HepG2 (cell line): Measurements from ENCODE around the gene TMEM253. TPM values are rescaled to one million over a fixed set of nuclear protein-coding genes. Genes with fewer than 3 reads are reported as not detected.

Source experiments
- AGO2 ChIP-seq: fragments of 200-400 bp; formaldehyde crosslinking; optimal IDR thresholded peaks from 2 replicates; pipeline ENCODE3; 2017; ENCODE audit warnings: mild to moderate bottlenecking, low read depth, low read length, moderate library complexity
- ARNT2 ChIP-seq: sonication (generic); formaldehyde crosslinking; IDR thresholded peaks from 2 replicates; pipeline ENCODE4 v1.8.0; 2022; ENCODE audit warnings: mild to moderate bottlenecking, low read depth, missing genetic modification reagents, moderate library complexity
- FOXJ3 ChIP-seq: sonication (generic); formaldehyde crosslinking; IDR thresholded peaks from 2 replicates; pipeline ENCODE4 v1.4.0; 2020; ENCODE audit warnings: missing genetic modification reagents, mild to moderate bottlenecking, borderline replicate concordance
- FOXK1 ChIP-seq: sonication (generic); formaldehyde crosslinking; IDR thresholded peaks from 2 replicates; pipeline ENCODE4 v1.4.0; 2020; ENCODE audit warnings: low read depth, missing genetic modification reagents, borderline replicate concordance
- NR2F6 ChIP-seq, 2 experiments: IDR thresholded peaks; 2 replicates each; pipeline ENCODE4 v1.6.1; 2016; ENCODE audit warnings: antibody characterized with exemption in 1 of 2, mild to moderate bottlenecking in 1 of 2
- RFX1 ChIP-seq: fragments of 450-650 bp; IDR thresholded peaks from 2 replicates; pipeline ENCODE4 v1.6.1; 2017
- RXRA ChIP-seq: sonication (generic); formaldehyde crosslinking; IDR thresholded peaks from 2 replicates; pipeline ENCODE4 v1.5.1; 2020; ENCODE audit warnings: missing genetic modification reagents
- SYNCRIP ChIP-seq: fragments of 200-400 bp; formaldehyde crosslinking; IDR thresholded peaks from 2 replicates; pipeline ENCODE4 v1.6.1; 2018; ENCODE audit warnings: mild to moderate bottlenecking, low read depth, low read length; ENCODE audit not compliant: insufficient read depth
- ZNF350 ChIP-seq: sonication (generic); formaldehyde crosslinking; IDR thresholded peaks from 2 replicates; pipeline ENCODE4 v1.4.0; 2020; ENCODE audit warnings: mild to moderate bottlenecking, low read depth, missing genetic modification reagents, borderline replicate concordance
- ZNF768 ChIP-seq: sonication (generic); formaldehyde crosslinking; IDR thresholded peaks from 2 replicates; pipeline ENCODE4 v1.4.0; 2020; ENCODE audit warnings: missing genetic modification reagents
- ZZZ3 ChIP-seq: sonication (generic); formaldehyde crosslinking; IDR thresholded peaks from 2 replicates; pipeline ENCODE4 v1.4.0; 2020; ENCODE audit warnings: missing genetic modification reagents, mild to moderate bottlenecking, borderline replicate concordance
- polyA plus RNA-seq, 8 experiments: library from polyadenylated mRNA; depleted of rRNA in 3 of 8; stranded (reverse) in 7 of 8; unstranded in 1 of 8; fragments of >200 nt; fragmentation: Illumina TruSeq in 4 of 8; extraction: Trizol in 4 of 8; gene quantifications; 2 replicates each; pipeline versions ENCODE4 v1.2.1 to v1.2.3, GENCODE V29; 2011 to 2016; ENCODE audit warnings: low read depth in 4 of 8, missing spikeins in 1 of 8, mixed read lengths in 1 of 8; ENCODE audit not compliant: insufficient read depth in 1 of 8
- total RNA-seq, 5 experiments: library from RNA; depleted of rRNA; stranded (reverse); fragments of >200 nt; fragmentation: Illumina TruSeq; extraction: Trizol; gene quantifications; 2 replicates each; pipeline ENCODE4 v1.2.3, GENCODE V29; 2016; ENCODE audit warnings: low read depth in 1 of 5
- TF ChIP-seq, protein P1 (sequence below): sonication (generic); formaldehyde crosslinking; IDR thresholded peaks from 2 replicates; pipeline ENCODE4 v1.9.0; 2022; ENCODE audit warnings: missing genetic modification reagents, mild to moderate bottlenecking, borderline replicate concordance
- TF ChIP-seq, protein P2 (sequence below): sonication (generic); formaldehyde crosslinking; IDR thresholded peaks from 2 replicates; pipeline ENCODE4 v1.5.0; 2020; ENCODE audit warnings: mild to moderate bottlenecking, missing genetic modification reagents, borderline replicate concordance
- TF ChIP-seq, protein P3 (sequence below): sonication (generic); formaldehyde crosslinking; IDR thresholded peaks from 2 replicates; pipeline ENCODE4 v1.4.0; 2020; ENCODE audit warnings: mild to moderate bottlenecking, missing genetic modification reagents
- TF ChIP-seq, protein P4 (sequence below): sonication (generic); formaldehyde crosslinking; IDR thresholded peaks from 2 replicates; pipeline ENCODE4 v1.8.1; 2023; ENCODE audit warnings: mild to moderate bottlenecking, missing genetic modification reagents
- TF ChIP-seq, protein P5 (sequence below): sonication (generic); IDR thresholded peaks from 2 replicates; pipeline ENCODE4 v1.6.1; 2016; ENCODE audit warnings: low read depth, borderline replicate concordance

TMEM253 gene
- total and polyA plus RNA-seq, 2 of the 13 experiments (the other 11 are each of a cell fraction or from before 2014, with no cell fraction given), result 0.29 to 0.45 TPM

DNA sequence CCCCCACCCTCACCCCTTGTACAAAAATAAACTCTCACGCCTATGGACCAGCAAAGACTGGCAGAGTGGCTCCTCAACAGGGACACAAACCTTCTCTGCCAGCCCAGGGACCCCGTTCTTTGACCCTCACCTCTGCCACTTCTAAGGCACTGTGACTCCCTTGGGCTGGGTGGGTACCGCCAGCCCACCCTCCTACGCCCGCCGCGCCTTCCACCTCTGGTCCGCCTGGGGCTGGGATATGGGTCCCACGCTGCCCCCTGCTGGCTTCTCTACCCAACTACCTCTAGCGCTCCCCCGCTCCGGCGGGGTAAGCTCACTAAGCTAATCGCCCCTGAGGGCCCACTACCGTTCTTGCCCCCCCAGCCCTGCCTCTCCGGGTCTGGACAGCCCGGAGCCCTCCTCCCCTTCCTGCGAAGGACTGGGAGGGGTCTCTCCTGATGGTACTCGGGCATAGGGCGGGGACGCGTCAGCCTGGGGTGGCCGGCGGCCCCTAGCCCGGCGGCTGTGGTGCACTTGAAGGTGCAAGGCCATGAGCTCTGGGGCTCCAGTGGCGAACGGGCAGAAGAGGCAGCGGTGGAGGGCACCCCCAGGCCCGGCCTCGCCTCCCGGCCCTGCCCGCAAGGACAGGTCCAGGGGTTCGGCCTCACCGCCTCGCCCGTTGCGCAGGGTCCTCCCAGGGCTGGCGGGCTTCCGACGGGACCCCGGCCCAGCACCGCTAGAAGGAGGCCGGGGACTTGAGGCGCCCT, 10.5 kb upstream of the TMEM253 start (continued):
- TF ChIP-seq, protein P1, sequence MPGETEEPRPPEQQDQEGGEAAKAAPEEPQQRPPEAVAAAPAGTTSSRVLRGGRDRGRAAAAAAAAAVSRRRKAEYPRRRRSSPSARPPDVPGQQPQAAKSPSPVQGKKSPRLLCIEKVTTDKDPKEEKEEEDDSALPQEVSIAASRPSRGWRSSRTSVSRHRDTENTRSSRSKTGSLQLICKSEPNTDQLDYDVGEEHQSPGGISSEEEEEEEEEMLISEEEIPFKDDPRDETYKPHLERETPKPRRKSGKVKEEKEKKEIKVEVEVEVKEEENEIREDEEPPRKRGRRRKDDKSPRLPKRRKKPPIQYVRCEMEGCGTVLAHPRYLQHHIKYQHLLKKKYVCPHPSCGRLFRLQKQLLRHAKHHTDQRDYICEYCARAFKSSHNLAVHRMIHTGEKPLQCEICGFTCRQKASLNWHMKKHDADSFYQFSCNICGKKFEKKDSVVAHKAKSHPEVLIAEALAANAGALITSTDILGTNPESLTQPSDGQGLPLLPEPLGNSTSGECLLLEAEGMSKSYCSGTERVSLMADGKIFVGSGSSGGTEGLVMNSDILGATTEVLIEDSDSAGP (CRISPR knock-in tag), result peak; percentile 78; the same call in 1 of the 2 replicates
- no peak for TF ChIP-seq NR2F6 (IDR thresholded peaks at IDR 0.05)
- TF ChIP-seq NR2F6 (CRISPR knock-in tag; IDR thresholded peaks at IDR 0.05), result no peak
- TF ChIP-seq, protein P2, sequence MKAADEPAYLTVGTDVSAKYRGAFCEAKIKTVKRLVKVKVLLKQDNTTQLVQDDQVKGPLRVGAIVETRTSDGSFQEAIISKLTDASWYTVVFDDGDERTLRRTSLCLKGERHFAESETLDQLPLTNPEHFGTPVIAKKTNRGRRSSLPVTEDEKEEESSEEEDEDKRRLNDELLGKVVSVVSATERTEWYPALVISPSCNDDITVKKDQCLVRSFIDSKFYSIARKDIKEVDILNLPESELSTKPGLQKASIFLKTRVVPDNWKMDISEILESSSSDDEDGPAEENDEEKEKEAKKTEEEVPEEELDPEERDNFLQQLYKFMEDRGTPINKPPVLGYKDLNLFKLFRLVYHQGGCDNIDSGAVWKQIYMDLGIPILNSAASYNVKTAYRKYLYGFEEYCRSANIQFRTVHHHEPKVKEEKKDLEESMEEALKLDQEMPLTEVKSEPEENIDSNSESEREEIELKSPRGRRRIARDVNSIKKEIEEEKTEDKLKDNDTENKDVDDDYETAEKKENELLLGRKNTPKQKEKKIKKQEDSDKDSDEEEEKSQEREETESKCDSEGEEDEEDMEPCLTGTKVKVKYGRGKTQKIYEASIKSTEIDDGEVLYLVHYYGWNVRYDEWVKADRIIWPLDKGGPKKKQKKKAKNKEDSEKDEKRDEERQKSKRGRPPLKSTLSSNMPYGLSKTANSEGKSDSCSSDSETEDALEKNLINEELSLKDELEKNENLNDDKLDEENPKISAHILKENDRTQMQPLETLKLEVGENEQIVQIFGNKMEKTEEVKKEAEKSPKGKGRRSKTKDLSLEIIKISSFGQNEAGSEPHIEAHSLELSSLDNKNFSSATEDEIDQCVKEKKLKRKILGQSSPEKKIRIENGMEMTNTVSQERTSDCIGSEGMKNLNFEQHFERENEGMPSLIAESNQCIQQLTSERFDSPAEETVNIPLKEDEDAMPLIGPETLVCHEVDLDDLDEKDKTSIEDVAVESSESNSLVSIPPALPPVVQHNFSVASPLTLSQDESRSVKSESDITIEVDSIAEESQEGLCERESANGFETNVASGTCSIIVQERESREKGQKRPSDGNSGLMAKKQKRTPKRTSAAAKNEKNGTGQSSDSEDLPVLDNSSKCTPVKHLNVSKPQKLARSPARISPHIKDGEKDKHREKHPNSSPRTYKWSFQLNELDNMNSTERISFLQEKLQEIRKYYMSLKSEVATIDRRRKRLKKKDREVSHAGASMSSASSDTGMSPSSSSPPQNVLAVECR (CRISPR knock-in tag), result 0 out of 2 replicates have a peak, but pooled peaks have one; percentile 27
- TF ChIP-seq RFX1, result no peak
- TF ChIP-seq FOXJ3 (CRISPR knock-in tag), result no peak
- TF ChIP-seq ZNF350 (CRISPR knock-in tag), result no peak
- peak; percentile 98 for TF ChIP-seq AGO2
- TF ChIP-seq, protein P3, sequence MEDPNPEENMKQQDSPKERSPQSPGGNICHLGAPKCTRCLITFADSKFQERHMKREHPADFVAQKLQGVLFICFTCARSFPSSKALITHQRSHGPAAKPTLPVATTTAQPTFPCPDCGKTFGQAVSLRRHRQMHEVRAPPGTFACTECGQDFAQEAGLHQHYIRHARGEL (CRISPR knock-in tag), result peak; percentile 64; the same call in 1 of the 2 replicates
- TF ChIP-seq, protein P4, sequence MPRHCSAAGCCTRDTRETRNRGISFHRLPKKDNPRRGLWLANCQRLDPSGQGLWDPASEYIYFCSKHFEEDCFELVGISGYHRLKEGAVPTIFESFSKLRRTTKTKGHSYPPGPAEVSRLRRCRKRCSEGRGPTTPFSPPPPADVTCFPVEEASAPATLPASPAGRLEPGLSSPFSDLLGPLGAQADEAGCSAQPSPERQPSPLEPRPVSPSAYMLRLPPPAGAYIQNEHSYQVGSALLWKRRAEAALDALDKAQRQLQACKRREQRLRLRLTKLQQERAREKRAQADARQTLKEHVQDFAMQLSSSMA (CRISPR knock-in tag), result no peak
- TF ChIP-seq FOXK1 (CRISPR knock-in tag), result no peak
- TF ChIP-seq ARNT2 (CRISPR knock-in tag), result no peak
- TF ChIP-seq SYNCRIP, result no peak
- no peak for TF ChIP-seq ZZZ3 (CRISPR knock-in tag)
- TF ChIP-seq, protein P5, sequence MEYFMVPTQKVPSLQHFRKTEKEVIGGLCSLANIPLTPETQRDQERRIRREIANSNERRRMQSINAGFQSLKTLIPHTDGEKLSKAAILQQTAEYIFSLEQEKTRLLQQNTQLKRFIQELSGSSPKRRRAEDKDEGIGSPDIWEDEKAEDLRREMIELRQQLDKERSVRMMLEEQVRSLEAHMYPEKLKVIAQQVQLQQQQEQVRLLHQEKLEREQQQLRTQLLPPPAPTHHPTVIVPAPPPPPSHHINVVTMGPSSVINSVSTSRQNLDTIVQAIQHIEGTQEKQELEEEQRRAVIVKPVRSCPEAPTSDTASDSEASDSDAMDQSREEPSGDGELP, result no peak
- TF ChIP-seq RXRA (CRISPR knock-in tag), result peak; percentile 32; the same call in 1 of the 2 replicates
- TF ChIP-seq ZNF768 (CRISPR knock-in tag), result peak; percentile 75; the same call in 1 of the 2 replicates
